ENCODE data around the gene ZNF653.
"Not testable (repeated sequence)": the region's sequence is repeated elsewhere in the genome, so short reads cannot be mapped to it uniquely, and the experiment has no call there.

The ZNF653 gene

DNA sequence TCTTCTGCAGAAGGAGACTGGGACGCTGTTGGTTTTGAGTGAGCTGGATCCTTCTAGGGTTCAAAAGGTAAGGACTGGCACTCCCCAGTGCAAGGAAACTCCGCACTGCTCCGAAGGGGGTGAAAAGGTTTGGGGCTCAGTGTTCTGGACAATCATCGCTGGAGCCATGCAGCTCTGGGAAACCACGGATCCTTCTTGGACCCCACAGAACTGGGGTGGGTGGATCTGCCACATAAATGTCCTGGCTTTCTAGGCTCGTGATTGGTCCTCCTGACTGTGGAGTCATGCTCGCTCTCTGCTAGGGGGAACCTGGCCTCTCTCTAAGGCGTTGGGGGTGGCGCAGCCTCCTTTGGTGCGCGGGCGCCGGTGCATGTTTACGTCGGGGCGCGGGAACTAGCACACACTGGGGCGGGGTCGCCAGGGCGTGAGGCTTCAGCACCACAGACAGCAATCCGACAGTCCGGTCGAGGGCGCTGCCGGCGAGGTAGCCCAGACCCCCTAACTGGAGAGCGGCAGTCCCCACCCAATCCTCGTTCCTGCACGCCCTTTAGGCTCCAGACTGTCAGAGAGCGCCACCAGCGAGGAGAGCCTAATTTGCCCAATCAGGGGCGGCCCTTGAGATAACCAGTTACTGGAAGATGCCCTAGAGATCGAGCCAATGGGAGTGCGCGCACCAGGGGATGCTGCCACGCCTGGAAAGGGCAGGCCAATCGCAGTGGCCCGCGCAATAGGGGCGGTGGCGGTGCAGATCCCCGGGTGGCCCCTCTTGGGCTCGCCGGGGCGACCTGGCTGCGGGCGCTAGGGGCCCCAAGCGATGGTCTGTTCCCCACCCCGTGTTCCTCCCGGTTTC, 23.9 kb downstream of the ZNF653 start:
- DNase-seq (ENCODE audit: low spot score), result peak; percentile 92

DNA sequence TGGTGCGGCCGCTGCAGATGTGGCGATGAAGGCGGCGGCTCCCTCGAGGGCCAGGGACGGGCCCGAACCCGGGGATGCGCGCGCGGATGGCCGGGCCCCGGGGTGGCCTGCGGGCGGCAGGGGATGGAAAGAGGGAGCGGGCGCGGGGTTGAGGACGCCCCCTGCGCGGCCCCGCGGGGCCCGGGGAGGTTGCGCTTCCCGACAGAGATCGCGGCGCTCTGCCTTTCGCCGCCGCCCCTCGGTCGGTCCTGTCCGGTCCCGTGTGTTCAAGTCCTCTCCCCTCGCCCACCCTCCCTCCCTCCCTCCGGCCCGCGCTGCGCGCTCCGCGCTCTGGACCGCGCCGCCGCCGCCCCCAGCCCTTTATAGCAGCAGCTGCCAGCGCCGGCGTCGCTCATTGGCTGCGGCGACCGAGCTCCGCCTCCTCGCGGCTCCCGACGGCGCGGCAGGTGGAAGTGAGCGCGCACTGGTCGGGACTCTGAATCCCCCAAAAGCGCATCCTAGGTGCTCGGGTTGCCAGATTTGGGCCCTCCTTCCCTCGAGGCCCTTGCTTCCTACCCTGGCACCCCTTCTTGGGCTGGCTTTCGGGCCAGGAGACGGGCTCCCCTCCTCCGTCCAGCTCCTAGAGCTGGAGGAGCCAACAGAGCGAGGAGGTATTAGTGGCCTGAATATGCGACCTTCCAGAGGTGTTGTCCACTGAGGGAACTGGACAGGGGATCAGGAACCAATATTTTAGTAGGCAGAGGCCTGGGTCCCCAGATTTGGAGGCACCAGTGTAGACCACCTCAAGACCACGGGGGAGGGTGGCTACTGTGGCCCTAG, 24.7 kb downstream of the ZNF653 start, which contains the start of gene ELAVL3:
Gene ELAVL3 (minus strand): TSS at position 332 of the 819 bp plus-strand sequence. CDS start 438 bp downstream, outside the sequence.
- no peak for DNase-seq (ENCODE audit: low spot score)

DNA sequence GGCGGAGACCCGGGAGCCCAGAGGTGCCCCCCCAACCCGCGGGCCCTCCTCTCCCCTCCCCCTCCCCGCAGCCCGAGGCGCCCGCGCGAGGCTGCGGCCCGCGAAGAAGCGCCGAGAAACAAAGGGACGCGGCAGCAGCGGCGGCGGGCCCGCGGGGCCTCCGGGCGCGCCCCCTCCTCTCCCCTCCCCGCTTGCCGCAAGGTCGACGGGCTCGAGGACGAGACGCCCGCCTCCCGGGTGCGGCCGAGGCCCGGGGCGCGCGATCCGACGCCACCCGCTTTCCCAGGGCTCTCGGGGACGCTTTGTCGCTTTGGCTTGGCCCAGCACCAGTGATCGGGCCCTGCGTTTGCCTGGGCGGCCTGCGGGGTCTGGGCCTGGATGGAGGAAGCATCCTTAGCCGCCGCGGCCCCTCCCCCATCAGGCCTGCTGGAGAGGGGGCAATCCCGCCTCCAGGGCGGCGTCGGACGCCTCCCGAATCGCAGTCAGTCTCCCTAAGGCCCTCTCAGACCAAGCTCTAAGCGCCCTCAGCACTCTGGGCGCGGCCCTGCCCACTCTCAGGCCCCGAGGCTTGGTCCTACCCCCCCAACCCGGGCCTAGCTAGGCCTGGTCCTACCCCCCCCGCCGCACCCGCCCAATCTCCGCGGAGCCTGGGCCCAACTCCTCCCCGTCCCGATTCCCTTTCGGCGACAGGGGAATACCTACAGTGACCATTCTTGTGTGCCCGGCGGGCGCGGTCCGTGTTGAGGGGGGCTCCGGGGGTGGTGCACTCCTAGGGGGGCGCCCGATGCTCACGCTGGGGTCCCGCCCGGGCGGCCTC, 25.5 kb downstream of the ZNF653 start:
- no peak for DNase-seq (ENCODE audit: low spot score)

DNA sequence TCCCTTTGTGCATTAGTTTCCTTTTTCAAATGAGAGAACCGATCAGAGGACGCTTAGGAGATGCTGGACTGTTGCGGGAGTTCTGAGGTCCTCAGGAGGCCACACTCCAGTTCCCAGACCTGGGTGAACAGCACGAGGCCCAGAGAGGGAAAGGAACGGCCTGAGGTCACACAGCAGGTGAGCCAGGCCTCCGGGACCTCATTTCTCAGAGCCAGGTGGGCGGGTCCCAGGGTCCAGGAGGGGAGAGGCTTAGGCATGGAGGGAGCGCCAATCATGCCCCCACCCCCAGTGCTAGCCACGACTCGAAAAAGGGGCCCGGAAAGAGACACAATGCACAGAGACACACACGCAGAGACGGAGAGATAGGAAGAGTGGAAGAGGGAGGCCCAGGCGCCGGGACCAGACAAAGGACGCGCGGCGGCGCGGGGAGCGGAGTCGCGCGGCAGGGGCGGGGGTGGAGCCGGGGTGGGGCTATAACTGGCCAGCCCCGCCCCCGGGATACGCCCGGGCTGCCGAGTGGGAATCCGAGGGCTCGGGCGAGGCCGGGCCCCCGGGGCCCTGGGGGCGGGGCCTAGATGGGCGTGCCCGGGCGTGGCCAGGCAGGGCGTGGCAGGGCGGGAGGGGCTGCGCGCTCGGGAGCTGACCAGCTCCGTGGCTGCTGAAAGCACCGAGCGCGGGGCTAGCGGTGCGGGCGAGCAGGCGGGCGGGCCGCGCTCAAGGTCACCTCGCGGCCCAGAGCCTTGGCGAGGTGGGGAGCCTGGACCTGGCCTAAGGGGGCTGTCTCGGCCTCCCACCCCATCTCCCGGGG, 26.3 kb downstream of the ZNF653 start:
- DNase-seq (ENCODE audit: low spot score), result peak; percentile 75

DNA sequence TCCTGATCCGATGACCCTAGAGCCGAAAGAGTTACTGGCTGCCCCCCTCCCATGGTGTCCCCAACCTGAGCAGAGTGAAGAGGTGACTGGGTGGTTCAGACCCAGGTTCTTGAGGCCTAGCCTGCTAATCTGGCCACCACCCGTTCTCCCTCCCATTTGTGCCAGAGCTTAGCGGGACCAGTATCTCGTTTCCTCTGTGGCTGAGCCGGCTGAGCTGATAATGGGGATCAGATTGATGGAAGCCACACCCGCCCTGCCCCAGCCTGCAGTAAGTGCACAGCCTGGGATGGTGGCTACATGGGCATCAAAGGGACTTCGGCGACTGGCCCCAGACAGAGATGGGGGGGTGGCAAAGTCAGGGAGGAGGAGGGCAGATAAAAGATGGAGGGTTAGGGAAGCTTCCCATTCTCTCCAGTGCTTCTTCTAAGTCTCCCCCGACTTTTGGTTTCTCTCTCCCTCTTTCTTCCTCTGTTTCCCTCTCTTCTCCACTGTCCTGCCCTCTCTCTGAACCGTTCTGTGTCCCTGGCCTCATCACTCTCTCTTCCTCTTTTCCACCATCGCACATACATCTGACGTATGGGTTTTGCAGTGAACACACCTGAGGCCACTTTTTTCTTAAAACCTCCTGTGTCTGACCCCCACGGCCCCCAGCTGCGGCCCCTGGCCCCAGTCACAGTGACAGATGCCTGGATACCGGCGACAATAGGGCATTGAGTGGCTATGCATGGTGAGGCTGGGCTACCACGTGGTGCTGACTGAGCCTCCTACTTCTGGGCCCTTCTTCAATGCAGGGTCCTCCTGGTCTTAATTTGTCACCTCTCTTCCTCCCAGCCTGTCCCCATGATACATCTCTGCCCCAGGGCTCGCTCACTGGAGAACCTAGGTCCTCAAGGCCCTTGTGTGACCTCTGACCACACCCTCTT, 27.2 kb downstream of the ZNF653 start:
- no peak for DNase-seq (ENCODE audit: low spot score)

DNA sequence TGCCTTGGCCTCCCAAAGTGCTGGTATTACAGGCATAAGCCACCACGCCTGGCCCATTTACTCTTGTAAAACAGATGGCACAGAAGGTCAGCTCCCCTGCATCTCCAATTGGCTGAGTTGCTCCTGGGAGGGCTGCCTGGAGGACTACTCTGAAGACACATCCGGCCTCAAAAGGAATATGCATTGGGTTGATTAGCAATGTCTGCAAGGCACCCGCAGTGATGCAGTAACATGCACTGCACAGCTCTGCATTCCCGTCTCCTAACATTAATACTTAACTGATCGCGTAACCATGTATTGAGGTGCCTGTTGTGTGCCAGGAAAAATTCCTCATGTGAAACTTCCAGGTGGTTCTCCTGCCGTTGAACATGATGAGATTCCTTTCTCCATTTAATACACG, 29.8 kb downstream of the ZNF653 start:
- DNase-seq (ENCODE audit: low spot score), result no peak

DNA sequence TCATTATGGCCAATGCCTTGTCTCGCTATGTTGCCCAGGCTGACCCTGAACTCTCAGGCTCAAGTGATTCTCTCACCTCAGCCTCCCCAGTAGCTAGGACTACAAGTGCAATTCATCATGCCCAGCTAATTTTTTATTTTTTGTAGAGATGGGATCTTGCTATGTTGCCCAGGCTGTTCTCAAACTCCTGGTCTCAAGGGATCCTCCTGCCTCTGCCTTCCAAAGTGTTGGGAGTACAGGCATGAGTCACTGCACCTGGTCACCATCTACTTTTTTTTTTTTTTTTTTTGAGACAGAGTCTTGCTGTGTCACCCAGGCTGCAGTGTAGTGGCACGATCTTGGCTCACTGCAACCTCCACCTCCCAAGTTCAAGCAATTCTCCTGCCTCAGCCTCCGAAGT, 30.3 kb downstream of the ZNF653 start:
- DNase-seq (ENCODE audit: low spot score), result not testable (repeated sequence)

DNA sequence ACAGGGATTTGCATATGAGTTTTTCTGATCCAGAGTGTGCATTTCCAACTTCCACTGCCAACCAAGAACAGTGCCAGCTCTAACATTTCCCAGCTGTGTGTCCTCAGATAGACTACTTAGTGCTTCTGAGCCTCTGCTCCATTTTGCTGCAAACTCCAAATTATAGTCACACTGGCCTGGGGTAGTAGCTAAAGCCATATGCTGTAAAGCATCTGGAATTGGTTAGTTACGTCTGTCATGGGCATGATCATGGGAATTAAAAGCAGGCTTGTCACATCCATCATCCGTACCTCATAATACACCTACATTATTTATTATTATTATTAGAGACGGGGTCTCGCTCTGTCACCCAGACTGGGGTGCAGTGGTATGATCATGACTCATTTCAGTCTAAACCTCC, 31.9 kb downstream of the ZNF653 start:
- no peak for DNase-seq (ENCODE audit: low spot score)

DNA sequence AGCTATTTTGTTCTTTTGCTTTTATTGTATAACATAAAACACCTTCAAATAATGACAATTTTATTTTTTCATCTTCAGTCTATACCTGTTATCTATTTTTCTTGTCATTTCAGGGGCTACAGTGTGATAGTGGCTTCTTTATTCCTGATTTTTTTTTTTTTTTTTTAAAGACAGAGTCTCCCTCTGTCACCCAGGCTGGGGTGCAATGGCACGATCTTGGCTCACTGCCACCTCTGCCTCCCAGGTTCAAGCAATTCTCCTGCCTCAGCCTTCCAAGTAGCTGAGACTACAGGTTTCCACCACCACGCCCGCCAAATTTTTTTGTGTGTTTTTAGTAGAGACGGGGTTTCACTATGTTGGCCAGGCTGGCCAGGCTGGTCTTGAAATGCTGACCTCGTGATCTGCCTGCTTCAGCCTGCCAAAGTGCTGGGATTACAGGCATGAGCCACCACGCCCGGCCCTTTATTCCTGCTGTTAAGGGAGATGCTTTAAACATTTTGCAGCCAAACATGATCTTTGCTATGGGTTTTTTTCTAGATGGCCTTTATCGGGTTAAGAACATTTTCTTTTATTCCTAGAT, 37.3 kb downstream of the ZNF653 start:
- not testable (repeated sequence) for DNase-seq (ENCODE audit: low spot score)

DNA sequence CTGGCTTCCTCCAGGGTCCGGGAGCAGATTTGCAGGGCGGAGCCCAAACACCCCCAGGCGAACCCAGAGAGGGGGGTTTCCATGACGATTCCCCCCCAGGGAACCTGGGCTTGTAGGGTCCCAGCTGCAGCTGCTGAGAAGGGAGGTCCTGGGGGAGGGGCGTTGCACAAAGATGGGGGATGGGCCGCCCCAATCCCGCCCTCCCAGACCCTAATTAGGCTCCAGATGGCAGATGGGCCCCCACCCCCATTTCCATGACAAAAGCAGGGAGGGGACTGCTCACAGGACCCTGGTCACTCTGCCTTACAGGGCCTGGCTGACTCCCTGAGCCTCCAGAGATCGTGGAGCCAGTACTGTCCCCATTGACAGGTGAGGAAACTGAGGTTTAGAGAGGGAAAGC, 40.0 kb downstream of the ZNF653 start:
- no peak for DNase-seq (ENCODE audit: low spot score)

DNA sequence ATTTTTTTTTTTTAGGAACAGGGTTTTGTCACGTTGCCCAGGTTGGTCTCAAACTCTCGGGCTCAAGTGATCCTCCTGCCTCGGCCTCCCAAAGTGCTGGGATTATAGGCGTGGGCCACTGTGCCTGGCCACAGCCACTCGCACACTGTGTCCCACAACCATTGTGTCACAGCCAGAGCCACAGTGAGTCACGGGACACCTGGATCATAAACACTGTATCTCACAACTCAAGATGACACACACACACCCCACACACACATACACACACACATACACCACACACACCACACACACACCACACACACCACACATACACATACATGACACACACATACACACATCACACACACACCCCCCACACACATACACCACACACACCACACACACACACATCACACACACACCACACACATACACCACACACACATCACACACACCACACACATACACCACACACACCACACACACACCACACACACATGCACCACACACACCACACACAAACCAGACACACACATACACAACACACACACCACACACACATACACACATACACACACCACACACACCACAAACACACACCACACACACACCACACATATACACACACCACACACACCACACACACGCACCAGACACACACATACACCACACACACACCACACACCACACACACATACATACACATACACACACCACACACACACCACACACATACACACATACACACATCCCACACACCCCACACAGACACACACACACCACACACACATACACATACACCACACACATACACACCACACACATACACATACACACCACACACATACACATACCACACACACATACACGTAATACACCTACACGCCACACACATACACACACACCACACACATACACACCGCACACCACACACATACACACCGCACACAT, 41.0 kb downstream of the ZNF653 start:
- no peak for DNase-seq (ENCODE audit: low spot score)

DNA sequence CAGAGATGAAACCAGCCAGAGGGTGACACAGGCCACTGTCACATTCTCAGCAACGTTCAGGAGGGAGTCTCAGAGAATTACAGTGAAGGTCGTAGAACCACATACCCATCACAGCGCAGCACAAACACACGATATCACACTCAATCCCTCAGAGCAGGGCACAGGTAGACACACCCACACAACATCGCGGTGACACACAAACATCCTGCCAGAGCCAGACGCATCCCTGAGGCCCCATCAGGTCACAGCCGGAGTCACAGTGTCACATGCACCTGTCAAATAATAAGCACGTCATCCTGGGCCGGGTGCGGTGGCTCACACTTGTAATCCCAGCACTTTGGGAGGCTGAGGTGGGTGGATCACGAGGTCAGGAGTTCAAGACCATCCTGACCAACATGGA, 42.2 kb downstream of the ZNF653 start:
- no peak for DNase-seq (ENCODE audit: low spot score)

DNA sequence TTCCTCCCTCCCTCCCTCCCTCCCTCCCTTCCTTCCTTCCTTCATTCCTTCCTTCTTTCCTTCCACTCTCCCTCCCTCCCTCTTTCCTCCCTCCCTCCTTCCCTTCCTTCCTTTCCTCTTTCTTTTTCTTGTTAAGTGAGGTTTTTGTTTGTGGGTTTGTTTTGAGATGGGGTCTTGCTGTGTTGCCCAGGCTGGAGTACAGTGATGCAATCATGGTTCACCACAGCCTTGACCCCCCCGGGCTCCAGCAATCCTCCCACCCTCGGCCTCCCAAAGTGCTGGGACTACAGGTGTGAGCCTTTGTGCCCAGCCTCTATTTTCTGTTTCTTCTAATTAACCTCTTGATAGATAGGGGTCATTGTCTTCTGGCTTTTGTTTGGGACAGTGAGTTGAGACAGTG, 44.2 kb downstream of the ZNF653 start:
- DNase-seq (ENCODE audit: low spot score), result no peak

DNA sequence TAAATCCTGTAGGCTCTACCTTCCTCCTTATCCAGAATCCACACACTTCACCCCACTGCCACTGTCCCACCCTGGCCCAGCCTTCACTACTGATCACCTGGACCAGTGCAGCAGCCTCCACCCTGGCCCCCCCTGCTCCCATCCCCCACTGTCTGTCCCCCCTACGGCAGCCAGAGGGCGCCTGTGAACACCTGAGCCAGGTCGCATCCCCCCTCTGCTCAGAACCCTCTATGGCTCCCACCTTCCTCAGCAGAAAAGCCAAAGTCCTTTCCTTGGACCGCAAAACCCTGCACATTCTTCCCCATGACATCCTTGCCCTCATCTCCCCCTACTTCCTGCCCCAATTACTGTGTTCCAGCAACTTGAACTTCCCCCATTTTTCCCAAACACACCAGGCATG, 45.4 kb downstream of the ZNF653 start:
- DNase-seq (ENCODE audit: low spot score), result no peak

DNA sequence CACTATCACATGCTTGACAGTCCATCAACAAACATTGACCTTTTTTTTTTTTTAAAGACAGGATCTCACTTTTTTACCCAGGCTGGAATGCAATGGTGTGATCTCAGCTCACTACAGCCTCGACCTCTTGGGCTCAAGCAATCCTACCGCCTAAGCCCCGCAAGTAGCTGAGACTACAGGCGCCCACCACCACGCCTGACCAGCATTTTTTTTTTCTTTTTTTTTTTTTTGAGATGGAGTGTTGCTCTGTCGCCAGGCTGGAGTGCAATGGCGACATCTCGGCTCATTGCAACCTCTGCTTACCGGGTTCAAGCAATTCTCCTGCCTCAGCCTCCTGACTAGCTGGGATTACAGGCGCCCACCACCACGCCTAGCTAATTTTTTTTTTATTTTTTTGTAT, 46.7 kb downstream of the ZNF653 start:
- not testable (repeated sequence) for DNase-seq (ENCODE audit: low spot score)

DNA sequence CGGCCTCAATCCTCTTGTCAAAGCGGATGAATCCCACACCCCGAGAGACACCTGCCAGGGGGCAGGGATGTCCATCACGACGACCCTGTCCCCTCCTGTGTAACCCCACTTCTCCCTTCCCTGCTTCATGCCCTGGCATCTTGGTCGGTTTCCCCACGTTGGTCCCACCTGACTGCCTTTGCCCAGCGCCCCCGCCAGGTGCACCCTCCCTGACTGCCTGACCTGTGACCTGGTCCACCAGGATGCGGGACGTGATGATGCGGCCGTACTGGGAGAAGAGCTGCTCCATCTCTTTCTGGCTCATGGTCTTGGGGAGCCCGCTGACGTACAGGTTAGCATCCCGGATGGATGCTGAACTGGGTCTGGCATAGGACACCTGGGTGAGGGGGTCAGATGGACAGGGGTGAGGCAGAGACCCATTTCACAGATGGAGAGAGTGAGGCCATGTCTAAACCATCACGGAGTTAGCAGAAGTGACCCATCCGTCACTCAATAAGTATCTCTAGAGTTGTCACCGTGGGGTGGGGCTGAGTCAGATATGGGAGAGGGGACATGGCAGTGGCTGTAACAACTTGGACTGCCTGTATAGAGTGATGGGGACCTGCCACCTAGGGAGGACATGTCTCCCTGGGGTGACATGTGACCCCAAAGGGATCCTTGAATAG, 47.3 kb downstream of the ZNF653 start:
- no peak for DNase-seq (ENCODE audit: low spot score)

DNA sequence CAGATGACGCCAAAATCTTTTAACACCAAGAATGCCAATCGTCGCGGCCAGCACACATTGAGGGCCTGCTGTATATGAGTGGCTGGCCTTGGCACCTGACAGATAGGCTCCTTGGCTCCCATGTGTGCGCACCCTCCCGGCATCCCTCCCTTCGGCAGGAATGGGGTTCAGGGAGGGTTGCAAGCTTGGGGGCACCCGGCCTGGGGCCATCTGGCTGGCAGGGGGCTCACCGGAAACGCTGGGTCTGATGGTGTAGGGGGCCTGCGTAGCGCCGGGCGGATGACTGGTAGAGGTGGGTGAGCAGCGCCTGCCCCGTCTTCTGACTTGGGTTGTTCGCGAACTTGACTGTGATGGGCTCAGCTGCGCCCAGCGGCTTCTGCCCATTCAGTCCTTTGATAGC, 47.8 kb downstream of the ZNF653 start:
- no peak for DNase-seq (ENCODE audit: low spot score)

DNA sequence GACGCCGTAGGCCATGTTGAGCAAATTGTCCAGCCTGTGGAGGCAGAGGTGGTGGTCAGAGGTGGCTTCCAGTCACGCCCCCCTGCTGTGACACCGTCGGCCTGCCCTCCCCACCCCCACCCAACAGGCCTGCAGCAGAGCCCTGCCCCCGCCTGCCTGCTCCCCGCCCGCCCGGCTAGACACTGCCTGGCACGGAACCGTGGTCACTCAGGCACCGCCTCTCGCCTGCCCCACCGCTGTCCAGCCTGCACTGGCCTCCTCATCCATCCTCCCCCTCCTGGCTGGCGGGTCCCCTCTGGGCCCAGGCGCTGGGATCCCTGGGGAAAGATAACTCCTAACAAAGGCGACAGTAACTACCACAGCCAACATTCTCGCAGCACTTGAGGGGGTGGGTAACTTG, 48.5 kb downstream of the ZNF653 start:
- DNase-seq (ENCODE audit: low spot score), result no peak

All from AG20443 (cell line).